Hepatocyte (in vitro differentiated cells): ENCODE data around the gene CIDEC.

ENCODE experiments used
- CTCF ChIP-seq: fragments of 200-600 bp; sonication (generic); IDR thresholded peaks from 2 replicates; pipeline ENCODE4 v1.5.1; 2016; ENCODE audit warnings: antibody characterized with exemption, mild to moderate bottlenecking; ENCODE audit not compliant: poor library complexity
- EZH2 ChIP-seq: fragments of 200-600 bp; sonication (generic); IDR thresholded peaks from 2 replicates; pipeline ENCODE4 v1.6.1; 2016; ENCODE audit warnings: antibody characterized with exemption, mild to moderate bottlenecking, borderline replicate concordance
- EZH2phosphoT487 ChIP-seq: fragments of 200-600 bp; sonication (generic); IDR thresholded peaks from one replicate; pipeline ENCODE4 v1.6.1; 2018; ENCODE audit warnings: antibody characterized with exemption, mild to moderate bottlenecking, low read depth, moderate library complexity; ENCODE audit not compliant: unreplicated experiment, severe bottlenecking

DNA sequence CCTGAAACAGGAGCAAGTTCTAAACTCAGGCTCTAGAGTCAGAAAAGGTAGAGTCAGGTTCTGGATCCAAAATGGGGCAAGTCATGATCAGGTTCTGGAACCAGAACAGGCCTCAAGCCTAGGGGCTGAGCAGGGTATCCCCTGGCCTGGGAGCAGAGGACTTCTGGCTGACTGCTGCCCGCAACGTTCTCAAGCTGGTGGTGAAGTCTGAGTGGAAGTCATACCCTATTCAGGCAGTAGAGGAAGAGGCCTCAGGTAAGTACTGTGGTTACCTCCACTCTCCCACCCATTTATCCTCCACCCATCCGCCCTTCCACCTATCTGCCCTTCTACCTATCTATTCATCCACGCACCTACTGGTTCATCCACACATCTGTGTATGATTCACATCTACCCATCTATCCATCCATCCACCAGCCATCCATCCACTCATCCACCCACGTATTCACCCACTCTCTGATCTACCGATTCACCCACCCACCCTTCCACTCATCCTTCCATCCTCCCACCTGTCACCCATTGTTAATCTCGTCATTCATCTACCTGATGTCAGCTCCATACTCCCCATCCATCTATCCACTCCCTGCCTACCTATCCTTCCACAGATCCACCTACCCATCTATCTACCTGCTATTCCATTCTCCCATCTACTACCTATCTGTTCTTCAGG lies 61.3 kb downstream of the CIDEC start:
- TF ChIP-seq EZH2 (no peak), CTCF (no peak), EZH2phosphoT487 (no peak)
